ENCODE results near the gene HYOU1.

HYOU1 gene

GRCh38 chr11:119029340-119030028 is 27.5 kb downstream of the HYOU1 start:
- TF ChIP-seq POLR2A (IDR thresholded peaks at IDR 0.05; ENCODE audit: extremely low read depth, insufficient read length) (no peak), MAX (IDR thresholded peaks at IDR 0.05; ENCODE audit: low read depth, low read length) (no peak), CTCF (IDR thresholded peaks at IDR 0.05; ENCODE audit: low read depth, low read length) (no peak), MYC (IDR thresholded peaks at IDR 0.05; ENCODE audit: low read depth, low read length) (no peak)
- DNase-seq (ENCODE audit: low read depth), result peak; percentile 43
- peak overlapping the region; percentile 86 for H3K4me3 ChIP-seq (ENCODE audit: low read depth, low read length)

- peak overlapping the region; percentile 21 for H3K4me3 ChIP-seq (ENCODE audit: low read depth, low read length)
- TF ChIP-seq MAX (IDR thresholded peaks at IDR 0.05; ENCODE audit: low read depth, low read length) (no peak), MYC (IDR thresholded peaks at IDR 0.05; ENCODE audit: low read depth, low read length) (no peak), POLR2A (IDR thresholded peaks at IDR 0.05; ENCODE audit: extremely low read depth, insufficient read length) (no peak), CTCF (IDR thresholded peaks at IDR 0.05; ENCODE audit: low read depth, low read length) (no peak)
- no peak for DNase-seq (ENCODE audit: low read depth)
Measured at GRCh38 chr11:119029069-119029339, 28.0 kb downstream of the HYOU1 start.

- no peak for TF ChIP-seq POLR2A (IDR thresholded peaks at IDR 0.05; ENCODE audit: extremely low read depth, insufficient read length)
- TF ChIP-seq CTCF (IDR thresholded peaks at IDR 0.05; ENCODE audit: low read depth, low read length), result no peak
- no peak for TF ChIP-seq MYC (IDR thresholded peaks at IDR 0.05; ENCODE audit: low read depth, low read length)
- no peak for TF ChIP-seq MAX (IDR thresholded peaks at IDR 0.05; ENCODE audit: low read depth, low read length)
- no peak for DNase-seq (ENCODE audit: low read depth)
- H3K4me3 ChIP-seq (ENCODE audit: low read depth, low read length), result no peak overlapping the region
Measured at GRCh38 chr11:119028346-119029068, 28.5 kb downstream of the HYOU1 start.

- DNase-seq (ENCODE audit: low read depth), result no peak
- no peak for TF ChIP-seq POLR2A (IDR thresholded peaks at IDR 0.05; ENCODE audit: extremely low read depth, insufficient read length)
- TF ChIP-seq CTCF (IDR thresholded peaks at IDR 0.05; ENCODE audit: low read depth, low read length), result no peak
- TF ChIP-seq MYC (IDR thresholded peaks at IDR 0.05; ENCODE audit: low read depth, low read length), result no peak
- TF ChIP-seq MAX (IDR thresholded peaks at IDR 0.05; ENCODE audit: low read depth, low read length), result no peak
- H3K4me3 ChIP-seq (ENCODE audit: low read depth, low read length), result no peak overlapping the region
Measured at GRCh38 chr11:119027561-119028345, 29.3 kb downstream of the HYOU1 start.

GRCh38 chr11:119026970-119027369 is 30.0 kb downstream of the HYOU1 start:
- no peak for TF ChIP-seq CTCF (IDR thresholded peaks at IDR 0.05; ENCODE audit: low read depth, low read length)
- TF ChIP-seq POLR2A (IDR thresholded peaks at IDR 0.05; ENCODE audit: extremely low read depth, insufficient read length), result no peak
- TF ChIP-seq MAX (IDR thresholded peaks at IDR 0.05; ENCODE audit: low read depth, low read length), result no peak
- TF ChIP-seq MYC (IDR thresholded peaks at IDR 0.05; ENCODE audit: low read depth, low read length), result no peak
- no peak for DNase-seq (ENCODE audit: low read depth)
- no peak overlapping the region for H3K4me3 ChIP-seq (ENCODE audit: low read depth, low read length)
